Caco-2 (cell line): ENCODE measurements around the gene NEDD4L. TPM values are rescaled to one million over a fixed set of nuclear protein-coding genes. Genes with fewer than 3 reads are reported as not detected.

Source experiments
- BruUV-seq: library from RNA; stranded (reverse); fragments of 400-500 nt; replicated peaks from 2 replicates; lab custom pipeline; 2021; lab: Mats Ljungman, UMichigan
- CTCF ChIA-PET: fragments of 300-600 bp; sonication (Branson Sonifier 250); formaldehyde crosslinking; loops from one replicate; lab custom pipeline; 2022; ENCODE audit warnings: antibody characterized with exemption; lab: Charles Lee
- POLR2A ChIA-PET: fragments of 300-600 bp; sonication (Branson Sonifier 250); formaldehyde crosslinking; loops from one replicate; lab custom pipeline; 2022; ENCODE audit warnings: antibody characterized with exemption; lab: Charles Lee
- DNase-seq, 2 experiments: peaks; one replicate each; pipeline versions ENCODE4 v3.0.0 to v3.0.0-alpha.2; 2020 to 2022
- H3K27me3 ChIP-seq: replicated peaks from 2 replicates; pipeline ENCODE4 v1.6.0; 2011; ENCODE audit warnings: low read length; ENCODE audit not compliant: control insufficient read depth, insufficient read depth
- H3K36me3 ChIP-seq: 2 replicates; pipeline ENCODE4 v1.5.1; 2011; ENCODE audit warnings: low read length; ENCODE audit not compliant: control insufficient read depth, insufficient read depth
- H3K4me1 ChIP-seq: fragments of 250-450 bp; sonication (Bioruptor Pico); 2 replicates; pipeline ENCODE4 v1.5.1; 2020; ENCODE audit warnings: mild to moderate bottlenecking
- H3K4me3 ChIP-seq: 2 replicates; pipeline ENCODE4 v1.5.1; 2011; ENCODE audit warnings: low read depth, mild to moderate bottlenecking, control low read depth, low read length
- H3K9me3 ChIP-seq: fragments of 250-450 bp; sonication (Bioruptor Pico); 2 replicates; pipeline ENCODE4 v1.5.1; 2020; ENCODE audit warnings: mild to moderate bottlenecking, moderate library complexity
- H3K27ac Mint-ChIP-seq: one replicate; pipeline ENCODE4 v1.8.0; 2022; ENCODE audit warnings: mixed read lengths; ENCODE audit not compliant: unreplicated experiment
- H3K27me3 Mint-ChIP-seq: one replicate; pipeline ENCODE4 v1.8.0; 2022; ENCODE audit warnings: mixed read lengths; ENCODE audit not compliant: insufficient read depth, unreplicated experiment
- H3K36me3 Mint-ChIP-seq: one replicate; pipeline ENCODE4 v1.8.0; 2022; ENCODE audit warnings: mild to moderate bottlenecking, mixed read lengths; ENCODE audit not compliant: insufficient read depth, unreplicated experiment
- H3K4me1 Mint-ChIP-seq: one replicate; pipeline ENCODE4 v1.8.0; 2022; ENCODE audit warnings: low read depth, mixed read lengths; ENCODE audit not compliant: unreplicated experiment
- H3K4me3 Mint-ChIP-seq: one replicate; pipeline ENCODE4 v1.8.0; 2022; ENCODE audit warnings: mild to moderate bottlenecking, moderate library complexity, mixed read lengths; ENCODE audit not compliant: unreplicated experiment
- H3K9me3 Mint-ChIP-seq: one replicate; pipeline ENCODE4 v1.8.0; 2022; ENCODE audit warnings: mixed read lengths; ENCODE audit not compliant: unreplicated experiment
- CTCF ChIP-seq, 2 experiments: fragments of 200-600 bp in 1 of 2; IDR thresholded peaks; 1 replicate in 1 of 2; 2 replicates in 1 of 2; pipeline versions ENCODE4 v1.5.1 to v1.8.0; 2011 to 2022; ENCODE audit warnings: antibody characterized with exemption in 1 of 2, control low read depth in 1 of 2, inconsistent platforms in 1 of 2, low read depth in 1 of 2, low read length in 1 of 2, mild to moderate bottlenecking in 1 of 2, moderate library complexity in 1 of 2; ENCODE audit not compliant: insufficient read depth in 1 of 2, severe bottlenecking in 1 of 2, unreplicated experiment in 1 of 2
- intact Hi-C: fragments of 100-400 bp; cut with micrococcal nuclease; formaldehyde crosslinking; loops from one replicate; pipeline ENCODE4 v1.10.0; 2022; ENCODE audit not compliant: unreplicated experiment
- total RNA-seq: library from RNA; stranded (reverse); gene quantifications from 2 replicates; pipeline ENCODE4 v1.2.3, GENCODE V29; 2022

Gene NEDD4L
- total RNA-seq, 1 experiment from 2014 or later: 85.4 TPM

GRCh38 chr18:58396966-58397365 lies 352.9 kb downstream of the NEDD4L start:
- Mint-ChIP-seq H3K27me3 (no peaks in the 10 kb centered on the region), H3K27ac (no peak overlapping the region), H3K36me3 (peaks cover 48% of the 10 kb centered on the region), H3K4me3 (no peak overlapping the region), H3K4me1 (no peaks in the 10 kb centered on the region), H3K9me3 (no peaks in the 10 kb centered on the region)
- BruUV-seq: no TSS peak
- no peak for DNase-seq
- H3K9me3 ChIP-seq: no peaks in the 10 kb centered on the region
- intact Hi-C loops: no loop called here
- no peaks in the 10 kb centered on the region for H3K36me3 ChIP-seq
- POLR2A ChIA-PET: no interaction called here
- H3K4me1 ChIP-seq: no peaks in the 10 kb centered on the region
- H3K4me3 ChIP-seq: no peak overlapping the region
- CTCF ChIA-PET: no interaction called here
- no peak for TF ChIP-seq CTCF (IDR thresholded peaks at IDR 0.05; ENCODE audit: insufficient read depth in 1 of 2, low read depth in 1 of 2, low read length in 1 of 2, severe bottlenecking in 1 of 2, unreplicated experiment in 1 of 2)
- H3K27me3 ChIP-seq: no peaks in the 10 kb centered on the region

DNA sequence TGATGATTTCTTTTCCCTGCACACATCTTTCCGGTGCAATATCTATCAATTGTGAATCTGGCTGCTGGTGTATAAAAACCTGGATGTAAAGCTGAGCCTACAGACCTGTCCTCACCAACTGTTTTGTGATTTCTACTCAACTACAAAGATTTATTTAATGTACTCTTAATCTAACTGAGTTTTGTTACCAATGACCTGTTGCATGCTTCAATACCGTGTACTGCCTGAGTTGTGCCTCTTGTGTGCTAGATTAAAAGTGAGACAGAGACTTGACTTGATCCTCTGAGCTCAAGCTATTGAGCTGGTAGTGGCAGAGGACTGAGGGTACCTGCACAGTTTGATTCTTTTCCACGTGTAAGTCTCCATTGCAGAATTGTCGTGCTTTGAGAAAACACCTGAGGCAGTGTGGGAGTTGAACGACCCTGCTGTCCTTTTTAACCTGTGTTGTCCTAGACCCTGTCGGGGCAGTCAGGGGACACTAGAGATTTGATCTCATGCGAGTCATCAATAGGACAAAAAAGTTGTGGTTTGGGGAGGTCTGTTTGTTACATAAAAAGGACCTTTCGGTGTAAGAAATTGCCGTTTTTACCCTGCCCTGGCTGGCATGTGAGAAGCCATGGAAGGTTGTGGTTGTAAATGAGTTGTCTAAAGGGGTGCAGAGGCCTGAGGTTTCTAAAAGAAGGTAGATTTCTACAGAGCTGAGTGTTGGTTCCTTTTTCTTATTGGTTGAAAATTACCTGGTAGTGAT lies 353.5 kb downstream of the NEDD4L start:
- Histone ChIP-seq H3K4me1 (no peaks in the 10 kb centered on the region), H3K27me3 (no peaks in the 10 kb centered on the region), H3K36me3 (no peaks in the 10 kb centered on the region), H3K9me3 (no peaks in the 10 kb centered on the region), H3K4me3 (no peak overlapping the region)
- CTCF ChIA-PET: no interaction called here
- POLR2A ChIA-PET: no interaction called here
- no peak for TF ChIP-seq CTCF (IDR thresholded peaks at IDR 0.05; ENCODE audit: insufficient read depth in 1 of 2, low read depth in 1 of 2, low read length in 1 of 2, severe bottlenecking in 1 of 2, unreplicated experiment in 1 of 2)
- no peak overlapping the region for H3K27ac Mint-ChIP-seq
- H3K4me1 Mint-ChIP-seq: no peaks in the 10 kb centered on the region
- intact Hi-C loops: no loop called here
- H3K27me3 Mint-ChIP-seq: no peaks in the 10 kb centered on the region
- no TSS peak for BruUV-seq
- H3K9me3 Mint-ChIP-seq: no peaks in the 10 kb centered on the region
- no peak overlapping the region for H3K4me3 Mint-ChIP-seq
- H3K36me3 Mint-ChIP-seq: peaks cover 48% of the 10 kb centered on the region
- no peak for DNase-seq

DNA sequence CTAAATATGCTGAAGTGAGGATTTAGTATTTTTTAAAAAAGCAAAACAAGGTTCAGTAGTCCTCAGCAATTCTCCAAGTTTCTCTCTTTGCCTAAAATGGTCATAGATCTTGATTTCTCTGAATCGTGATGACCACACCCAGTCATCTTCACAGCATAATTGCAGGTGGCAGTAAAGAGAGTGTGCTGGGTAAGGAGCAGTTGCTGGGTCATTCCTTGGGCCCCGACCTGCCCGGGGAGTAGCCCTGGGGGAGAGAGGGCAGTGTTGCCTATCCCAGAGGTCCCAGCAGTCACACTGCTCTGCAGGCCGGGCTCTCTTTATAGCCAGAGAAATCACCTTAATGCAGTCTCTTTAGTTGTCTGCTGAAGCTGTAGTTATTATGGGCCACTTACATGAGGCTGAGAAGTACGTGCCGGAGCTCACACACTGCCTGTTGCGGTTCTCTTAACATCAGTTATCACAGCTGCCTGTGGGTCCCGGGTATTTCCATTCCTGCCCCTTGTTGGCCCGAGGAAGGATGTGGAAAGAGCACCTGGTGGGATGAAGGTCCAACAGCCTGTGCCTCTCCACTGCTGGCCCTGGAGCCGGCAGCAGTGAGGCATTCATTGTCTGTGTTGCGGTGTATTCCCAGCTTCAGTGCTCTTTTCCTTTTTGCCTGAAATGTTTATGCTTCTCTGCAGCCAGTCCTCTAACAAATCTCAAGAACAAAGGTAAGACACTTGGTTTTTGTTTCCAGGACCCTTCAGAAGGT lies 354.8 kb downstream of the NEDD4L start:
- Histone ChIP-seq H3K4me3 (no peak overlapping the region), H3K4me1 (no peaks in the 10 kb centered on the region), H3K27me3 (no peaks in the 10 kb centered on the region), H3K9me3 (no peaks in the 10 kb centered on the region), H3K36me3 (no peaks in the 10 kb centered on the region)
- BruUV-seq: no TSS peak
- no peak overlapping the region for H3K27ac Mint-ChIP-seq
- ChIA-PET POLR2A (no interaction called here), CTCF (no interaction called here)
- peaks cover 41% of the 10 kb centered on the region for H3K36me3 Mint-ChIP-seq
- H3K4me3 Mint-ChIP-seq: no peak overlapping the region
- TF ChIP-seq CTCF (IDR thresholded peaks at IDR 0.05; ENCODE audit: insufficient read depth in 1 of 2, low read depth in 1 of 2, low read length in 1 of 2, severe bottlenecking in 1 of 2, unreplicated experiment in 1 of 2): no peak
- H3K27me3 Mint-ChIP-seq: no peaks in the 10 kb centered on the region
- intact Hi-C loops: no loop called here
- no peaks in the 10 kb centered on the region for H3K4me1 Mint-ChIP-seq
- H3K9me3 Mint-ChIP-seq: no peaks in the 10 kb centered on the region
- DNase-seq: no peak
